Muscle of leg (tissue), 11 donors: ENCODE data around the gene COG5. TPM values are rescaled to one million over a fixed set of nuclear protein-coding genes. Genes with fewer than 3 reads are reported as not detected.

Experiments
- DNase-seq: peaks from one replicate; pipeline ENCODE4 v3.0.0; 2013
- H3K27ac ChIP-seq: one replicate; pipeline ENCODE4 v1.5.1; 2013; ENCODE audit warnings: mild to moderate bottlenecking, low read length, control low read depth
- H3K27me3 ChIP-seq: one replicate; pipeline ENCODE4 v1.6.1; 2013; ENCODE audit warnings: low read length; ENCODE audit not compliant: control insufficient read depth, insufficient read depth
- H3K36me3 ChIP-seq: one replicate; pipeline ENCODE4 v1.6.1; 2013; ENCODE audit warnings: low read length; ENCODE audit not compliant: control insufficient read depth, insufficient read depth
- H3K4me1 ChIP-seq: one replicate; pipeline ENCODE4 v1.6.1; 2013; ENCODE audit warnings: low read length; ENCODE audit not compliant: control insufficient read depth, insufficient read depth
- H3K4me3 ChIP-seq: one replicate; pipeline ENCODE4 v1.5.1; 2013; ENCODE audit warnings: low read length, control low read depth
- H3K9me3 ChIP-seq: replicated peaks from 2 replicates; pipeline ENCODE4 v1.6.1; 2013; ENCODE audit warnings: low read depth, low read length; ENCODE audit not compliant: control insufficient read depth
- WGBS: methylation state at CpG from one replicate; pipeline ENCODE4 v1.1.5; 2013; ENCODE audit warnings: missing lambda C conversion rate; ENCODE audit not compliant: insufficient coverage; 5-methylcytosine and 5-hydroxymethylcytosine counted together
- polyA plus RNA-seq, 8 donors: library from polyadenylated mRNA; unstranded; fragments of 120-200 nt; gene quantifications; one replicate each; pipeline versions ENCODE4 v1.2.1 to v1.2.3, GENCODE V29; 2013; ENCODE audit warnings: inconsistent platforms in 1 of 8, low replicate concordance in 1 of 8; ENCODE audit not compliant: insufficient read length in 8 of 8, insufficient read depth in 1 of 8
- total RNA-seq: library from RNA; stranded (reverse); fragments of 120-200 nt; gene quantifications from one replicate; pipeline ENCODE4 v1.2.4, GENCODE V29; 2013

Gene COG5
- total and polyA plus RNA-seq, 9 donors: 19.5 to 45.5 (median 25.7) TPM

DNA sequence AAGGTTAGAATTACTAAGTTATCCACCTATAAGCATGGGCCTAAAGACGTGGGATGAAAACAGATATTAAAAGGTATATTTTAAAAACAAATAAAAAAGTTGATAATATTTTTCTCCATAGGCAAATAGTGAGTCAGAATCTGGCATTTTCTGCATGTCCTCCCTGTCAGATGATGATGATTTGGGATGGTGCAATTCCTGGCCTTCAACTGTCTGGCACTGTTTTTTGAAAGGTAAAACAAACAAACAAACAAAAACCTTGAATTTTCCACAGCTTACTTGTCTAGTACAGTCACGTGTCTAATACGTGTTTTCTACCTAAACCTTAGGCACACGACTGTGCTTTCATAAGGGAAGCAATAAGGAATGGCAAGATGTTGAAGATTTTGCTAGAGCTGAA, 377.5 kb downstream of the COG5 start:
- no CpG with 5 or more reads among the region's 4 CpGs for WGBS
- no peak overlapping the region for H3K4me3 ChIP-seq
- H3K9me3 ChIP-seq: no peaks in the 10 kb centered on the region
- no peak overlapping the region for H3K27ac ChIP-seq
- H3K27me3 ChIP-seq: no peaks in the 10 kb centered on the region
- DNase-seq: no peak
- H3K4me1 ChIP-seq: no peaks in the 10 kb centered on the region
- H3K36me3 ChIP-seq: peaks cover 23% of the 10 kb centered on the region

DNA sequence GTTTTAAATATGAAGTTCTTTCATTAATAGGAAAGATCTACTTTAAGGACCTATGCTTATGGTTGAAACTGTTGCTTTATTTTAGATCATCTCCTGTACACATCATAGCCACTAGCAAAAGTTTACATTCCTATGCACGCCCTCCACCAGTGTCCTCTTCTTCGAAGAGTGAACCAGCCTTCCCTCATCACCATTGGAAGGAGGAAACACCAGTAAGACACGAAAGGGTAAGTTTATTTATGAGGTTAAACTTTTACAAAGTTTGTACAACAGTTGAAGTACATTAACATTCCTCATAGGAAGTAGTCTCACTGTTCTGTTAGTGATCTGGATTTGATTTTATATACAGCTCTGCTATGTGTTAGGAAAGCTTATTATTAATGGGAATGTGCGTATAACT, 378.0 kb downstream of the COG5 start:
- H3K9me3 ChIP-seq: no peaks in the 10 kb centered on the region
- no CpG with 5 or more reads among the region's 4 CpGs for WGBS
- H3K4me3 ChIP-seq: no peak overlapping the region
- H3K27ac ChIP-seq: no peak overlapping the region
- peaks cover 19% of the 10 kb centered on the region for H3K36me3 ChIP-seq
- H3K4me1 ChIP-seq: no peaks in the 10 kb centered on the region
- DNase-seq: no peak
- no peaks in the 10 kb centered on the region for H3K27me3 ChIP-seq

DNA sequence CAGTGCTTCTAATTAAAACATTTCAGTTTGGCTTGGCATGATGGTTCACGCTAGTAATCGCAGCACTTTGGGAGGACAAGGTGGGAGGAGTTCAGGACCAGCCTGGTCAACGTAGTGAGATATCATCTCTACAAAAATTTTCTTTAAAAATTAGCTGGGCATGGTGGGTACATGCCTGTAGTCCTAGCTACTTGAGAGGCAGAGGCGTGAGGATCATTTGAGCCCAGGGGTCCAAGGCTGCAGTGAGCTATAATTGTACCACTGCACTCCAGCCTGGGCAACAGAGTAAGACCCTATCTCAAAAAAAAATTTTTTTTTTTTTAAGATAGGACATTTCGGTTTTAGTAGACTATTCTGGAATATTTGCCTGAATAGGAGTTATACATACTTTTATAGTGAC, 382.5 kb downstream of the COG5 start:
- Histone ChIP-seq H3K4me1 (no peaks in the 10 kb centered on the region), H3K27me3 (no peaks in the 10 kb centered on the region), H3K4me3 (no peak overlapping the region), H3K9me3 (no peaks in the 10 kb centered on the region), H3K27ac (no peak overlapping the region), H3K36me3 (peaks cover 8% of the 10 kb centered on the region)
- no peak for DNase-seq
- WGBS: no CpG with 5 or more reads among the region's 5 CpGs

DNA sequence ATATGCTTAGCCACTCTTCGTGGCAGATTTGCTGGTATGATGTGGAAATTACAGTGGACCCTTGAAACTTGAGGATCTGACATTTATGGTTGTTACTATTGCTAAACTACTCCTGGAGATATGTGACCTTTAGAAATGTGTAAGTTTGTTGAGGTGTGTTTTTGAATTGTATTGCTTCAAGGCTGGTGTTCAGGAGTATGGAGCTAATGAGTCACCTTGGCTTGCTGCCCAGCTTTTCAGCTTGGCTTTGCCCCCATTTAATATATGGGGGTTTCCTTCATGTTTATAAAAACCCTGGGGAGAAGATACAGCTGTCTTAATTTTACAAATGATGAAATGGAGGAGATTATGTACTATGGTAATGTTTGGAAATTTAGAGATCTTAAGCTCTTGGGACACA, 383.3 kb downstream of the COG5 start:
- Histone ChIP-seq H3K36me3 (peaks cover 6% of the 10 kb centered on the region), H3K9me3 (no peaks in the 10 kb centered on the region), H3K4me1 (no peaks in the 10 kb centered on the region), H3K27ac (peak overlapping the region; percentile 30), H3K27me3 (no peaks in the 10 kb centered on the region), H3K4me3 (no peak overlapping the region)
- peak; percentile 59 for DNase-seq
- 40% methylated on average over 1 of the region's 1 CpG for WGBS

DNA sequence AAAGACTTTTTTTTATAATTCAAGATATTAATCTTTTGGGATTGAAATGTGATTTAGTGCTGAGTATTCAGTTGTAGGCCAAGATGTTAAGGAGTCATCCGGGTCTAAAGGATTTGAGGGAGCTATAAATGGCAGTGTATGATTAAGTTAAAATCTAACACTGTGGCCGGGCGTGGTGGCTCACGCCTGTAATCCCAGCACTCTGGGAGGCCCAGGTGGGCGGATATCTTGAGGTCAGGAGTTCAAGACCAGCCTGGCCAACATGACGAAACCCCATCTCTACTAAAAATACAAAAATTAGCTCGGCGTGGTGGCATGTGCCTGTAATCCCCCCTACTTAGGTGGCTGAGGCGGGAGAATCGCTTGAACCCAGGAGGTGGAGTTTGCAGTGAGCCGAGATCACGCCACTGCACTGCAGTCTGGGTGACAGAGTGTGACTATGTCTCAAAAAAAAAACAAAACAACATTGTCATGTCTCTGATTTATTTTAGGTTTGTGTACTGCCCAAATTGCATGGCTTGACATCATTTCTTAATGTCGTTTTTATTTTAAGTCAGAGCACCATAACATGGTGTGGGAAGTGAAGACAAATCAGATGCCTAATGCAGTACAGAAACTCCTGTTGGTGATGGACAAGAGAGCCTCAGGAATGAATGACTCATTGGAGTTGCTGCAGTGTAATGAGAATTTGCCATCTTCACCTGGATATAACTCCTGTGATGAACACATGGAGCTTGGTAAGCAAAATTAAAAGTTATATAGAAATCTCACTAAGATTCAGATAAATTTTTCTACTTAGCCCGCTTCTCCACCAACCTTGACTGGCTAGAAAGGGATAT, 384.2 kb downstream of the COG5 start:
- H3K36me3 ChIP-seq: peaks cover 3% of the 10 kb centered on the region
- H3K27ac ChIP-seq: no peak overlapping the region
- H3K9me3 ChIP-seq: no peaks in the 10 kb centered on the region
- no peak overlapping the region for H3K4me3 ChIP-seq
- H3K4me1 ChIP-seq: no peaks in the 10 kb centered on the region
- no peak for DNase-seq
- H3K27me3 ChIP-seq: no peaks in the 10 kb centered on the region
- WGBS: 67% methylated on average over 5 of the region's 14 CpGs

DNA sequence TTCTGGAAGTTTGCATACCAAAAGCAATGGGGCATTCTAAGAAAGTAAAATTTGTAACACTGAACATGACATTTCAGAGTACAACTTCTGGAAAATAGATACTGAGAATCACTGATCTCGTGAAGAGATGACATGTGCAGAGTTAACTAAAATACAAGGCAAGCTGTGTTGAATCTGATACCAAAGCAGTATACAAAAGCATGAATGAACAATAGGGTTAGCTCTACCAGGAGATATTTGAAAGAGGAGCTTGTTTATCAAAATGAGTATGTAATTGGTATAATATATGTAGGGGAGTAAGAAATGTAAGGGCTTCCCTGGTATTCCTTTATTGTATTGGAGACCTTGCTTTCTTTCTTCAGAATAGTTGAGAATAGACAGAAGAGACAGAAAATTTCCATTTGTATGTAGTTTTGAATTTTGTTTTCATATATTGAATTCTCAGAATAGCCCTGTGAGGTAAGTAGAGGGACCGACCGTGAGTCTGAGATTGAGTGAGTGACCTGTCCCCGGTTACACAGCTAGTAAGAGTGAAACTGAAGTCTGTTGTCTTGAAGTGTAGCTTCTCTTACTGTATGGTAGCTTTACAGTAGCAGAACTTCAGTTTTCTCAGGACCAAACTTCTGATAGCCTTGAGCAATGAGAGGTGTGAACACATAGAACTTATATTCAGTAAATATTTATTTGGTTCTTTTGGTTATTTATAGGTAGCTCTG, 389.9 kb downstream of the COG5 start:
- Histone ChIP-seq H3K9me3 (no peaks in the 10 kb centered on the region), H3K27me3 (no peaks in the 10 kb centered on the region), H3K27ac (no peak overlapping the region), H3K36me3 (peaks cover 2% of the 10 kb centered on the region), H3K4me3 (no peak overlapping the region), H3K4me1 (peaks cover 5% of the 10 kb centered on the region)
- no peak for DNase-seq
- 65% methylated on average over 4 of the region's 4 CpGs for WGBS

DNA sequence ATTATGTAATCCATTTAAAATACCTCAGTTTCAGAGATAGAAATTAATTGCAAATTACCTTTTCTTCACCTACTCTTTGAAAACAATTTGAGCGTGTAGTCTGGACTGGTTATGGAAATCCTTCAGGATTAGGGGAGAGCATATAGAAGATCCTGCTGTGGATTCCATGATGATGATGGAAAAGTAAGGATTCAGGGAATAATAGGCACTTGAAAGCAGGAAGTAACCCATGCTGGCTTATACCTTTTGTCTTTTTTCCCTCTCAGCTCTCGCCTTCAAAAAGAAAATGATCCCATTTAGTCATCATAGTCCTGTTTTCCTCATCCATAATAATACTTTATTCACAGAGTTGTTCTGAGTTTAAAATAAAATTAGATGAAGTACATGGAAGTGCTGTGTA, 390.5 kb downstream of the COG5 start:
- Histone ChIP-seq H3K36me3 (peaks cover 2% of the 10 kb centered on the region), H3K9me3 (no peaks in the 10 kb centered on the region), H3K4me3 (no peak overlapping the region), H3K27me3 (no peaks in the 10 kb centered on the region), H3K27ac (no peak overlapping the region), H3K4me1 (peaks cover 5% of the 10 kb centered on the region)
- no CpG with 5 or more reads among the region's 2 CpGs for WGBS
- DNase-seq: no peak

DNA sequence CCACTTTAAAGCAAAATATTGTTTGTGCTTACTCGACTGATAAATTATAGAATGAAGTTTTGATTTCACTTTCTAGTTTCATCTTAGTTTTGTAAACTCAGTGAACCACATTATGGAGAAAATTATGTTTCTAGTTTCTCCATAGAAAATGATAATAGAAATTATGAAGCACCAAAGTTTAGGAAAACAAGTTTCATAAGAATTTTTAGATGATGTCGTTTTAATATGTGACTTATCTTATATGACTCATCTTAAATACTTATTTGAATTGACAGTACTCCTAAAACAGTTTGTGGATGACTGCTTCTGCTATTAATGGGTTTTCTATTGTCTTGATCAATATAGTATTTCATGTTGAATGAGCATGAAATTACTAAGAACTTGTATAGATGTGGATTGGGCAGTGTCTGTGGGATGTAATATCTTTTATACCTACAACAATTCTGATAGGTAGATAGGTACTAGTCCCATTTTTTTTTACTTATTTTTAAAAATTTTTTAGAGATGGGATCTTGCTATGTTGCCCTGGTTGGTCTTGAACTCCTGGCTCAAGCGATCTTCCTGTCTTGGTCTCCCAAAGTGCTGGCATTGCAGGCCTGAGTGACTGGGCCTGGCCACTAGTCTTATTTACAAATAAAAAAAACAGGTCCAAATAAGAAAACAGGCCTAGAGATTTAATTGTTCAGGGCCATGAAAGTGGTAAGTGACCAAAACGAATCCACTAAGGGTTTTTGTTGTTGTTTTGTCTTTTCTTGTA, 391.3 kb downstream of the COG5 start:
- DNase-seq: no peak
- no peak overlapping the region for H3K4me3 ChIP-seq
- H3K27ac ChIP-seq: no peak overlapping the region
- peaks cover 5% of the 10 kb centered on the region for H3K4me1 ChIP-seq
- H3K36me3 ChIP-seq: peaks cover 2% of the 10 kb centered on the region
- no peaks in the 10 kb centered on the region for H3K9me3 ChIP-seq
- H3K27me3 ChIP-seq: no peaks in the 10 kb centered on the region
- no CpG with 5 or more reads among the region's 4 CpGs for WGBS

DNA sequence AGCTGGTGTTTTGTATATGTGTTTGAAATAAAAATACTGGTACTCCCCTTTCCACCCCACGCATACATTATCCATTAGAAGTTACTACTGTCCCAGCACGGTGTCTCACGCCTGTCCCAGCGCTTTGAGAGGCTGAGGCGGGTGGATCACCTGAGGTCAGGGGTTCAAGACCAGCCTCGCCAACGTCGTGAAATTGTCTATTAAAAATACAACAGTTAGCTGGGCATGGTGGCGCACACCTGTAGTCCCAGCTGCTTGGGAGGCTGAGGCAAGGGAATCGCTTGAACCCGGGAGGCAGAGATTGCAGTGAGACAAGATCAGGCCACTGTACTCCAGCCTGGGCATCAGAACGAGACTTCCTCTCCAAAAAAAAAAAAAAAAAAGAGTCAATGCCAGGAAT, 392.2 kb downstream of the COG5 start:
- Histone ChIP-seq H3K36me3 (peaks cover 2% of the 10 kb centered on the region), H3K27me3 (no peaks in the 10 kb centered on the region), H3K4me3 (no peak overlapping the region), H3K4me1 (peaks cover 5% of the 10 kb centered on the region), H3K27ac (no peak overlapping the region), H3K9me3 (no peaks in the 10 kb centered on the region)
- WGBS: 100% methylated on average over 9 of the region's 12 CpGs
- DNase-seq: no peak
